ENCODE results near the gene SHROOM4. TPM values are rescaled to one million over a fixed set of nuclear protein-coding genes. Genes with fewer than 3 reads are reported as not detected.

The SHROOM4 gene
- total RNA-seq, 1 experiment from 2014 or later = 0.36 TPM

GRCh38 chrX:50705042-50705441, 109.0 kb downstream of the SHROOM4 start:
- DNase-seq (ENCODE audit: low read depth) = no peak

GRCh38 chrX:50704360-50704759, 109.6 kb downstream of the SHROOM4 start:
- DNase-seq (ENCODE audit: low read depth) = no peak

GRCh38 chrX:50700921-50701320, 113.1 kb downstream of the SHROOM4 start:
- DNase-seq (ENCODE audit: low read depth) = no peak

- no peak for DNase-seq (ENCODE audit: low read depth)
Measured at GRCh38 chrX:50698944-50699343, 115.0 kb downstream of the SHROOM4 start.

GRCh38 chrX:50697691-50698090, 116.3 kb downstream of the SHROOM4 start:
- DNase-seq (ENCODE audit: low read depth) = peak; percentile 66

GRCh38 chrX:50691820-50692219, 122.2 kb downstream of the SHROOM4 start:
- peak; percentile 39 for DNase-seq (ENCODE audit: low read depth)

GRCh38 chrX:50684871-50685270, 129.1 kb downstream of the SHROOM4 start:
- DNase-seq (ENCODE audit: low read depth) = no peak

- no peak for DNase-seq (ENCODE audit: low read depth)
Measured at GRCh38 chrX:50680990-50681389, 133.0 kb downstream of the SHROOM4 start.

- DNase-seq (ENCODE audit: low read depth) = no peak
Measured at GRCh38 chrX:50677789-50678188, 136.2 kb downstream of the SHROOM4 start.

GRCh38 chrX:50671661-50672060, 142.3 kb downstream of the SHROOM4 start:
- DNase-seq (ENCODE audit: low read depth) = no peak

GRCh38 chrX:50668860-50669259, 145.1 kb downstream of the SHROOM4 start:
- DNase-seq (ENCODE audit: low read depth) = no peak

GRCh38 chrX:50648156-50648555, 165.8 kb downstream of the SHROOM4 start:
- no peak for DNase-seq (ENCODE audit: low read depth)

- DNase-seq (ENCODE audit: low read depth) = no peak
Measured at GRCh38 chrX:50644496-50644895, 169.5 kb downstream of the SHROOM4 start.

- DNase-seq (ENCODE audit: low read depth) = no peak
Measured at GRCh38 chrX:50643525-50644137, 170.4 kb downstream of the SHROOM4 start.

GRCh38 chrX:50638123-50638522, 175.9 kb downstream of the SHROOM4 start:
- DNase-seq (ENCODE audit: low read depth) = no peak

- DNase-seq (ENCODE audit: low read depth) = no peak
Measured at GRCh38 chrX:50635817-50636365, 178.1 kb downstream of the SHROOM4 start.

- DNase-seq (ENCODE audit: low read depth) = no peak
Measured at GRCh38 chrX:50635162-50635561, 178.8 kb downstream of the SHROOM4 start.

- DNase-seq (ENCODE audit: low read depth) = no peak
Measured at GRCh38 chrX:50629774-50630173, 184.2 kb downstream of the SHROOM4 start.

- DNase-seq (ENCODE audit: low read depth) = no peak
Measured at GRCh38 chrX:50627696-50628095, 186.3 kb downstream of the SHROOM4 start.

GRCh38 chrX:50626432-50626831, 187.6 kb downstream of the SHROOM4 start:
- no peak for DNase-seq (ENCODE audit: low read depth)

GRCh38 chrX:50622751-50623150, 191.2 kb downstream of the SHROOM4 start:
- no peak for DNase-seq (ENCODE audit: low read depth)

GRCh38 chrX:50618788-50619558, 195.0 kb downstream of the SHROOM4 start:
- DNase-seq (ENCODE audit: low read depth) = no peak

GRCh38 chrX:50617183-50617582, 196.8 kb downstream of the SHROOM4 start:
- DNase-seq (ENCODE audit: low read depth) = no peak

Measured in RPMI7951 (cell line).